A549 (cell line): ENCODE data around the gene UTF1. TPM values are rescaled to one million over a fixed set of nuclear protein-coding genes. Genes with fewer than 3 reads are reported as not detected.

Experiments used
- ATAC-seq, 2 experiments: fragments of 200-7000 bp in 1 of 2; fragments of >200 bp in 1 of 2; cut with Nextera tagmentation in 1 of 2; cut with Tn5 transposase in 1 of 2; 3 replicates each; pipeline versions ENCODE4 v1.8.0 to v1.9.1; 2018 to 2020; ENCODE audit warnings: mild to moderate bottlenecking in 1 of 2, moderate library complexity in 1 of 2
- CTCF ChIA-PET: fragments of 300-600 bp; sonication (Branson Sonifier 250); formaldehyde crosslinking; extraction: SDS; loops from one replicate; lab custom pipeline; 2021; ENCODE audit warnings: antibody characterized with exemption, inconsistent platforms; lab: Yijun Ruan, JAX
- POLR2A ChIA-PET: fragments of 350-600 bp; formaldehyde crosslinking; extraction: SDS; loops from one replicate; lab custom pipeline; 2021; ENCODE audit warnings: antibody characterized with exemption, inconsistent platforms; lab: Yijun Ruan, JAX
- DNase-seq, 2 experiments: peaks; one replicate each; pipeline versions ENCODE4 v3.0.0 to v3.0.0-alpha.2; 2011 to 2016; ENCODE audit warnings: low read depth in 1 of 2, low spot score in 1 of 2
- FAIRE-seq: peaks from 2 replicates; lab custom pipeline; 2011; peaks lifted over from hg19 to GRCh38; lab: Jason Lieb, UNC
- H3K27ac ChIP-seq, 2 experiments: fragments of >200 bp; sonication (Bioruptor Twin); formaldehyde crosslinking; 3 replicates each; pipeline ENCODE4 v1.5.1; 2016 to 2017
- H3K4me1 ChIP-seq: fragments of >200 bp; sonication (Bioruptor Twin); formaldehyde crosslinking; 3 replicates; pipeline ENCODE4 v1.6.1; 2016
- H3K4me2 ChIP-seq: fragments of >200 bp; sonication (Bioruptor Twin); formaldehyde crosslinking; 3 replicates; pipeline ENCODE4 v1.6.1; 2016
- H3K4me3 ChIP-seq: fragments of >200 bp; sonication (Bioruptor Twin); formaldehyde crosslinking; 3 replicates; pipeline ENCODE4 v1.5.1; 2016
- H3K9me3 ChIP-seq: fragments of >200 bp; sonication (Bioruptor Twin); formaldehyde crosslinking; 3 replicates; pipeline ENCODE4 v1.6.1; 2016
- BCL3 ChIP-seq: fragments of >200 bp; sonication (Bioruptor Twin); formaldehyde crosslinking; IDR thresholded peaks from 3 replicates; pipeline ENCODE4 v1.6.1; 2016
- BHLHE40 ChIP-seq: IDR thresholded peaks from 2 replicates; pipeline ENCODE4 v1.6.1; 2012; ENCODE audit warnings: low read depth, low read length, inconsistent platforms
- CBX8 ChIP-seq: fragments of 200-600 bp; sonication (generic); IDR thresholded peaks from 2 replicates; pipeline ENCODE4 v1.6.1; 2016
- E2F6 ChIP-seq: IDR thresholded peaks from 2 replicates; pipeline ENCODE4 v1.6.1; 2012; ENCODE audit warnings: low read depth, borderline replicate concordance
- ELK1 ChIP-seq: fragments of 150-350 bp; IDR thresholded peaks from 2 replicates; pipeline ENCODE4 v1.6.1; 2014; ENCODE audit warnings: low read depth, mild to moderate bottlenecking, low read length
- FOXS1 ChIP-seq: fragments of 250-450 bp; sonication (Bioruptor Pico); IDR thresholded peaks from 2 replicates; pipeline ENCODE4 v1.5.0; 2020; ENCODE audit warnings: mild to moderate bottlenecking, moderate library complexity
- HES2 ChIP-seq: fragments of >200 bp; sonication (Bioruptor Twin); formaldehyde crosslinking; IDR thresholded peaks from 2 replicates; pipeline ENCODE4 v1.6.1; 2016
- HMGXB4 ChIP-seq: fragments of 250-450 bp; sonication (Bioruptor Pico); IDR thresholded peaks from 2 replicates; pipeline ENCODE4 v1.5.0; 2021; ENCODE audit warnings: mild to moderate bottlenecking, moderate library complexity, borderline replicate concordance
- HOXA7 ChIP-seq: fragments of 250-450 bp; sonication (Bioruptor Pico); IDR thresholded peaks from 2 replicates; pipeline ENCODE4 v1.5.0; 2020; ENCODE audit warnings: mild to moderate bottlenecking, moderate library complexity
- HOXB5 ChIP-seq: fragments of 250-450 bp; sonication (Bioruptor Pico); IDR thresholded peaks from 2 replicates; pipeline ENCODE4 v1.5.0; 2020; ENCODE audit warnings: mild to moderate bottlenecking, moderate library complexity
- JUN ChIP-seq, 2 experiments: fragments of >200 bp; sonication (Bioruptor Twin); formaldehyde crosslinking; IDR thresholded peaks; 2 replicates in 1 of 2; 3 replicates in 1 of 2; pipeline ENCODE4 v1.6.1; 2016 to 2017
- JUNB ChIP-seq: fragments of >200 bp; sonication (Bioruptor Twin); formaldehyde crosslinking; IDR thresholded peaks from 2 replicates; pipeline ENCODE4 v1.6.1; 2016
- MYC ChIP-seq: IDR thresholded peaks from 2 replicates; pipeline ENCODE4 v1.6.1; 2012; ENCODE audit warnings: mild to moderate bottlenecking, inconsistent platforms, low read length, improper control_type of control experiment, borderline replicate concordance
- PHF8 ChIP-seq: fragments of 200-600 bp; sonication (generic); IDR thresholded peaks from 2 replicates; pipeline ENCODE4 v1.6.1; 2016; ENCODE audit warnings: low read depth, mild to moderate bottlenecking, antibody characterized with exemption, moderate library complexity, borderline replicate concordance
- POLR2A ChIP-seq: IDR thresholded peaks from 2 replicates; pipeline ENCODE4 v1.6.1; 2012; ENCODE audit warnings: mild to moderate bottlenecking, low read length
- POLR2AphosphoS2 ChIP-seq: conservative IDR thresholded peaks from 2 replicates; pipeline ENCODE4 v1.6.1; 2012; ENCODE audit warnings: low read length, improper control_type of control experiment, inconsistent platforms
- RAD21 ChIP-seq, 2 experiments: fragments of >200 bp in 1 of 2; sonication (Bioruptor Twin) in 1 of 2; formaldehyde crosslinking in 1 of 2; IDR thresholded peaks in 1 of 2; conservative IDR thresholded peaks in 1 of 2; 2 replicates in 1 of 2; 3 replicates in 1 of 2; pipeline ENCODE4 v1.6.1; 2012 to 2018; ENCODE audit warnings: inconsistent platforms in 1 of 2
- RNF2 ChIP-seq: fragments of 200-600 bp; sonication (generic); IDR thresholded peaks from 2 replicates; pipeline ENCODE4 v1.6.1; 2016; ENCODE audit warnings: low read depth, mild to moderate bottlenecking, antibody characterized with exemption, moderate library complexity, borderline replicate concordance
- SMC3 ChIP-seq: fragments of >200 bp; sonication (Bioruptor Twin); formaldehyde crosslinking; IDR thresholded peaks from 3 replicates; pipeline ENCODE4 v1.6.1; 2018; ENCODE audit warnings: inconsistent platforms
- SREBF2 ChIP-seq: fragments of 450-650 bp; IDR thresholded peaks from 2 replicates; pipeline ENCODE4 v1.6.1; 2014; ENCODE audit warnings: mild to moderate bottlenecking, moderate library complexity
- ZFP36 ChIP-seq: fragments of 450-650 bp; IDR thresholded peaks from 2 replicates; pipeline ENCODE4 v1.6.1; 2014; ENCODE audit warnings: borderline replicate concordance; ENCODE audit not compliant: partially characterized antibody
- WGBS: methylation state at CpG from one replicate; pipeline ENCODE4 v1.1.6; 2017; ENCODE audit errors: missing lambda C conversion rate; 5-methylcytosine and 5-hydroxymethylcytosine counted together
- polyA plus RNA-seq, 4 experiments: library from polyadenylated mRNA; depleted of rRNA in 3 of 4; stranded (reverse); fragments of >200 nt; fragmentation: RNase III in 1 of 4; extraction: RNeasy Plus Mini Kit Qiagen cat#74134 plus additional on column Dnase treatment in 1 of 4; gene quantifications; 2 replicates in 3 of 4; 3 replicates in 1 of 4; pipeline ENCODE4 v1.2.3, GENCODE V29; 2011 to 2017

UTF1 gene
- polyA plus RNA-seq, 2 of the 4 experiments (the other 2 are of a cell fraction): not detected

- peak; percentile 70 to 75 for DNase-seq
- TF ChIP-seq PHF8 (peak; percentile 69; the same call in 1 of the 2 replicates), JUN (IDR thresholded peaks at IDR 0.05) (peak; percentile 72 to 76; a peak in 3 of 5 replicates), E2F6 (0 out of 2 replicates have a peak, but pooled peaks have one; percentile 55), HOXB5 (no peak), POLR2A (peak; percentile 65), RAD21 (conservative IDR thresholded peaks at IDR 0.05 in 1 of 2, IDR thresholded peaks at IDR 0.05 in 1 of 2) (no peak)
- TF ChIP-seq, all 56 proteins: peak for 4
- peak overlapping the region; percentile 99 for H3K27ac ChIP-seq
- ATAC-seq: peak; percentile 21 to 37; a peak in 5 of 6 replicates
- H3K4me1 ChIP-seq: peaks cover 61% of the 10 kb centered on the region
- 3% methylated on average over 7 of the region's 79 CpGs for WGBS
- POLR2A ChIA-PET: no interaction called here
- no peaks in the 10 kb centered on the region for H3K9me3 ChIP-seq
- H3K4me2 ChIP-seq: peak overlapping the region; percentile 94
- CTCF ChIA-PET: interaction anchor here (0.9 kb wide), 1 partner anchor 118 kb away, joined by 3 read pairs; no protein-coding TSS in a partner anchor
- no peak for FAIRE-seq
- H3K4me3 ChIP-seq: peak overlapping the region; percentile 89
Observed at GRCh38 chr10:133261726-133262325, 31.8 kb downstream of the UTF1 start.

GRCh38 chr10:133262696-133263095 is 32.7 kb downstream of the UTF1 start:
- DNase-seq: no peak
- H3K27ac ChIP-seq: no peak overlapping the region
- no peak for FAIRE-seq
- H3K4me2 ChIP-seq: peak overlapping the region; percentile 72
- H3K4me3 ChIP-seq: no peak overlapping the region
- TF ChIP-seq BHLHE40: no peak
- TF ChIP-seq JUN (IDR thresholded peaks at IDR 0.05): no peak
- no peak for TF ChIP-seq HOXB5
- no peak for TF ChIP-seq SMC3
- TF ChIP-seq FOXS1 (CRISPR knock-in tag): no peak
- no peak for TF ChIP-seq JUNB
- TF ChIP-seq HES2: no peak
- TF ChIP-seq SREBF2: no peak
- no peak for TF ChIP-seq BCL3
- no peak for TF ChIP-seq POLR2AphosphoS2
- TF ChIP-seq MYC: no peak
- no peak for TF ChIP-seq E2F6
- TF ChIP-seq CBX8: no peak
- TF ChIP-seq POLR2A: no peak
- TF ChIP-seq HOXA7 (CRISPR knock-in tag): no peak
- TF ChIP-seq HMGXB4: no peak
- no peak for TF ChIP-seq ELK1
- no peak for TF ChIP-seq RNF2
- TF ChIP-seq ZFP36: no peak
- H3K9me3 ChIP-seq: no peaks in the 10 kb centered on the region
- 84% methylated on average over 12 of the region's 14 CpGs for WGBS
- ChIA-PET CTCF (interaction anchor here (0.7 to 2.9 kb wide), 5 partner anchors 8 to 119 kb away, joined by 3 to 9 read pairs (median 5); no protein-coding TSS in a partner anchor), POLR2A (no interaction called here)
- H3K4me1 ChIP-seq: peaks cover 56% of the 10 kb centered on the region
- ATAC-seq: no peak
